Naive B cell (primary cell): ENCODE data around the gene TBCB. TPM values are rescaled to one million over a fixed set of nuclear protein-coding genes. Genes with fewer than 3 reads are reported as not detected.
A peak's percentile ranks its signal among the peaks of the same experiment; 100 is the strongest.

Source experiments
- ATAC-seq, 2 donors: fragments of 150-1000 bp; cut with Tn5 transposase; 2 replicates each; pipeline ENCODE4 v1.10.0; 2021; ENCODE audit warnings: low read depth in 2 of 2, mild to moderate bottlenecking in 2 of 2, moderate library complexity in 2 of 2
- DNase-seq: peaks from one replicate; pipeline ENCODE4 v3.0.0; 2022
- H3K27ac Mint-ChIP-seq, 6 donors: one replicate each; pipeline ENCODE4 v1.8.0; 2020 to 2022; ENCODE audit warnings: mild to moderate bottlenecking in 6 of 6, mixed read lengths in 6 of 6, moderate library complexity in 5 of 6, inconsistent platforms in 2 of 6
- H3K27me3 Mint-ChIP-seq, 3 donors: one replicate each; pipeline ENCODE4 v1.8.0; 2021 to 2022; ENCODE audit warnings: mixed read lengths in 3 of 3, mild to moderate bottlenecking in 1 of 3
- H3K36me3 Mint-ChIP-seq, 2 donors: one replicate each; pipeline ENCODE4 v1.8.0; 2020 to 2022; ENCODE audit warnings: mixed read lengths in 2 of 2, inconsistent platforms in 1 of 2, mild to moderate bottlenecking in 1 of 2
- H3K4me1 Mint-ChIP-seq, 3 donors: one replicate each; pipeline ENCODE4 v1.8.0; 2020 to 2022; ENCODE audit warnings: mixed read lengths in 3 of 3, inconsistent platforms in 1 of 3, mild to moderate bottlenecking in 1 of 3, moderate library complexity in 1 of 3
- H3K4me3 Mint-ChIP-seq, 8 donors: one replicate each; pipeline ENCODE4 v1.8.0; 2020 to 2022; ENCODE audit warnings: mild to moderate bottlenecking in 8 of 8, mixed read lengths in 8 of 8, moderate library complexity in 8 of 8, inconsistent platforms in 2 of 8
- H3K9me3 Mint-ChIP-seq, 7 donors: one replicate each; pipeline ENCODE4 v1.8.0; 2020 to 2022; ENCODE audit warnings: mixed read lengths in 7 of 7, mild to moderate bottlenecking in 5 of 7, inconsistent platforms in 2 of 7, moderate library complexity in 1 of 7
- polyA plus RNA-seq, 6 donors: library from polyadenylated mRNA; unstranded; fragments of 300-500 nt; fragmentation: Illumina TruSeq; gene quantifications; one replicate each; pipeline ENCODE4 v1.2.3, GENCODE V29; 2021; ENCODE audit warnings: low read depth in 6 of 6

TBCB gene
- polyA plus RNA-seq, 6 donors from 2014 or later, result 142 to 230 (median 163) TPM

DNA sequence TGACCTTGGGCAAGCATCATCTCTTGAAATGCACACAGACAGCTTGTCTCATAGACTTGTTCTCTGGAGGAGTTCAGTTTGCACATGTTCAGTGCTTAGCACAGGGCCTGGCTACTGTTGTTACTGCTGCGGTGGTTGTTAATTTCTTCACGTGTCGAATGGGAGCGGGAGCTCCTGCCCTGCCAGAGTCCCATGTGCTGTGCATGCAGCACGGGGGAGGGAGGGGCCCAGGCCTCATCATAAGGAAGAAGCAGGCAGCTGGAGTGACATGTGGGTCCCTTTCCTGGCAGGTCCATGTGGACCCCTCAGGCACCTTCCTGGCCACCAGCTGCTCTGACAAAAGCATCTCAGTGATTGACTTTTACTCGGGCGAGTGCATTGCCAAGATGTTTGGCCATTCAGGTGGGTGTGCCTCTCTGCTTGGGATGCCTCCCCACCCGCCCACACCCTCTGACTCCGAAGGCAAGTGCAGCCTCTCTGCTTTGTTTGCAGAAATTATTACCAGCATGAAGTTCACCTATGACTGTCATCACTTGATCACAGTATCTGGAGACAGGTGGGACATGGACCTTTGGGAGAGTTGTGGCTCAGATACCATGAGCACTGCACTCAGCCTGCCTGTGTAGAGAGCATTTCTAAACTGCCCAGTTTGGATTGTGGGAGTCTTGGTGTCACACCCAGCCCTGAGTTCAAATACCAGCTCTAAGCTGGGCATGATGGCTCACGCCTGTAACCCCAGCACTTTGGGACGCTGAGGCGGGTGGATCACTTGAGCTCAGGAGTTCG lies 24.2 kb upstream of the TBCB start:
- no peaks in the 10 kb centered on the region for H3K27me3 Mint-ChIP-seq
- no peaks in the 10 kb centered on the region for H3K9me3 Mint-ChIP-seq
- DNase-seq (no peak), ATAC-seq (no peak)
- no peaks in the 10 kb centered on the region for H3K4me1 Mint-ChIP-seq
- H3K36me3 Mint-ChIP-seq, result no peaks in the 10 kb centered on the region
- H3K4me3 Mint-ChIP-seq, result no peak overlapping the region
- peak overlapping the region in 1 of 6 donors; percentile 62 for H3K27ac Mint-ChIP-seq

DNA sequence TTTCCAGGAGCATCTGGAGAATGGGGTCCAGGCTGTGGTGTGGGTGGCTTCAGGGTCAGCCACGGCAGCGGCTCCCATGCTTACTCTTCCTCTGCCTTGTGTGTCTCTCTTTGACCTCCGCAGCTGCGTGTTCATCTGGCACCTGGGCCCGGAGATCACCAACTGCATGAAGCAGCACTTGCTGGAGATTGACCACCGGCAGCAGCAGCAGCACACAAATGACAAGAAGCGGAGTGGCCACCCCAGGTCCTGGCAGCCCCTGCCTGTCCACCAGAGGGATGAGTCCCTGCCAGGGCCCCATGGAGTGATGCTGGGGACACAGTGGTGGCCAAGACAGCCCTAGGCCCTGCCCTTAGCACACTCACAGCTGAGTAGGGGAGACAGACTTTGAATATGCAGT lies 22.7 kb upstream of the TBCB start:
- Mint-ChIP-seq H3K36me3 (no peaks in the 10 kb centered on the region), H3K4me1 (no peaks in the 10 kb centered on the region), H3K9me3 (no peaks in the 10 kb centered on the region), H3K27ac (peak overlapping the region in 1 of 6 donors; percentile 44), H3K4me3 (no peak overlapping the region), H3K27me3 (no peaks in the 10 kb centered on the region)
- no peak for DNase-seq
- no peak for ATAC-seq

DNA sequence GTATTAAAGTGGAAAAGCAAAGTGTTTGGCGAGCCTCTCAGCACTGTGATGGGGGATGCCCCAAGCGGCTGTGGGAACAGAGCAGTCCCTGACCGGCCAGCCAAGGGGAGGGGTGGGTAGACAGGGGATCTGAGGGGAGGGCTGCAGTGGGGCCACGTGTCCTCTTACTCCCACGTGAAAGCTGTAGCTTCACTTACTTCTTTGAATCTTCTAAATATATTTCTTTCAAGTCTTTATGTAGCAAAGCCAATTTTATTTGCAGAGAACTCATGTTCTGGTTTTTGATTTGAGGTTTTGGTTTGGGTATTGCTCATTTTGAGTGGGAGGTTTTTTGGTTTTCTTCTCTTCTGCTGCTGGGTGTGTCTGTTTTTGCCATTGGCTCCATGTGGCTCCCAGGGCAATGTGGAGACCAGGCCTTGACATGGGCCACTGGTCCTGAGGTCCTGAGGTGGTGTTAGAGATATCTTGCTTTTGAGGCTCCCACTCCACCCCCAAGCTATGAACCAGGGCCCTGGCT lies 22.1 kb upstream of the TBCB start:
- Mint-ChIP-seq H3K27ac (peak overlapping the region in 2 of 6 donors; percentile 4 to 47), H3K36me3 (no peaks in the 10 kb centered on the region), H3K4me3 (no peak overlapping the region), H3K4me1 (no peaks in the 10 kb centered on the region), H3K27me3 (no peaks in the 10 kb centered on the region), H3K9me3 (no peaks in the 10 kb centered on the region)
- ATAC-seq (no peak), DNase-seq (no peak)

DNA sequence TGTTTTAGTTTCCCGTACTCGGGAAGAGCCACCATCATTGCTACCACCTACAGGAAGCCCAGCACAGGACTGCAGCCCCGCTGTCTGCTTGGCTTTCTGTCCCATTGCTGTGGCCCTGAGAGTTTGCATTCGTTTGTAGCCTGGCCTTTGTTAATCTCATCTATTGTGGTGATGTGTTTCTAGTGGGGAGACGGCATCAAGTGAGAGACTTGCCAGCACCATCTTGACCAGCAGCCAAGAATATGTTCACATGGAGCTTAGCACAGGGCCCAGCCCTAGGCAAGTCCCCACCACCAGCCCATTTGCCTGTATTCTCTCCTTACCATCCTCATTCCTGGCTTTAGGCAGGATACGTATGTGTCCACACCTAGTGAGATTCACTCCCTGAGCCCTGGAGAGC lies 21.6 kb upstream of the TBCB start:
- DNase-seq (no peak), ATAC-seq (no peak)
- Mint-ChIP-seq H3K4me3 (no peak overlapping the region), H3K27me3 (no peaks in the 10 kb centered on the region), H3K27ac (peak overlapping the region in 2 of 6 donors; percentile 6 to 58), H3K36me3 (no peaks in the 10 kb centered on the region), H3K4me1 (no peaks in the 10 kb centered on the region), H3K9me3 (no peaks in the 10 kb centered on the region)

DNA sequence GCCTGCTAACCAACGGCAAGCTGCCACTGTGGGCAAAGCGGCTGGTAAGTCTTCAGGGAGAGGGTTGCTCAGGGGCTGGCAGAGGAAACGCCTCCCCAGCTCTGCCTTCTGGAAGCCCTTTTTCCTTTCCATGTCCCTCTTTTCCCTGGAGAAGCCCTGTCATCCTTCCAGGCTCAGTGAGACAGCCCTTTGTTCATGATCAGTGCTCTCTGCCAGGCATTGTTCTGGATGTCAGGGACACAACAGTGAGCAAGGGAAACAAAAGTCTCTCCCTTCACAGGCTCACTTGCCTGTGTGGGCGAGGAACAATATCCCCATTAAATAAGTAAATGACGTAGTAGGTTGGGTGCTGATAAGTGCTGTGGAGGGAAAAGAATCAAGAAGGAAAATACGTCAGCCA lies 18.2 kb upstream of the TBCB start:
- Mint-ChIP-seq H3K36me3 (no peaks in the 10 kb centered on the region), H3K9me3 (no peaks in the 10 kb centered on the region), H3K4me3 (no peak overlapping the region), H3K27ac (no peak overlapping the region), H3K27me3 (no peaks in the 10 kb centered on the region), H3K4me1 (no peaks in the 10 kb centered on the region)
- DNase-seq (no peak), ATAC-seq (no peak)

DNA sequence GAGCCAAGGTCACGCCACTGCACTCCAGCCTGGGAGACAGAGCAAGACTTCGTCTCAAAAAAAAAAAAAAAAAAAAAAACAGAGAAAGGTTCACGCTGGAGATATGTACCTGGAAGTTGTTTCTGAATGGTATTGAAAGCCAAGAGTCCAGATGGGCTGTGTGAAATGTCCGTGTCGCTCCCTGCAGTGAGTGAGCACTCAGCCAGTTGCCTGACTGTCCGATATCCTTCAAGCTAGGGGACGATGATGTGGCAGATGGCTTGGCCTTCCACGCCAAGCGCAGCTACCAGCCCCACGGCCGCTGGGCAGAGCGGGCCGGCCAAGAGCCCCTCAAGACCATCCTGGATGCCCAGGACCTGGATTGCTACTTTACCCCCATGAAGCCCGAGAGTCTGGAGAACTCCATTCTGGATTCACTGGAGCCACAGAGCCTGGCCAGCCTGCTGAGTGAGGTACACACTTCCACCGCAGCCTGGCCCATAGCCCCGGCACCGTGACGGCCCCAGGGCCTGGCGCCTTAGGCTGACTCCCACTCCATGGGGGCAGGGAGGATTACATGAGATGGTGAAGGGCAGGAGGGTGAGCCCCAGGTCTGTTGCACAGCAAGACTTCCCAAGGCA lies 16.0 kb upstream of the TBCB start:
- ATAC-seq, result no peak
- Mint-ChIP-seq H3K4me1 (no peaks in the 10 kb centered on the region), H3K4me3 (no peak overlapping the region), H3K27ac (peak overlapping the region in 1 of 6 donors; percentile 24), H3K36me3 (no peaks in the 10 kb centered on the region), H3K9me3 (no peaks in the 10 kb centered on the region), H3K27me3 (no peaks in the 10 kb centered on the region)
- no peak for DNase-seq

DNA sequence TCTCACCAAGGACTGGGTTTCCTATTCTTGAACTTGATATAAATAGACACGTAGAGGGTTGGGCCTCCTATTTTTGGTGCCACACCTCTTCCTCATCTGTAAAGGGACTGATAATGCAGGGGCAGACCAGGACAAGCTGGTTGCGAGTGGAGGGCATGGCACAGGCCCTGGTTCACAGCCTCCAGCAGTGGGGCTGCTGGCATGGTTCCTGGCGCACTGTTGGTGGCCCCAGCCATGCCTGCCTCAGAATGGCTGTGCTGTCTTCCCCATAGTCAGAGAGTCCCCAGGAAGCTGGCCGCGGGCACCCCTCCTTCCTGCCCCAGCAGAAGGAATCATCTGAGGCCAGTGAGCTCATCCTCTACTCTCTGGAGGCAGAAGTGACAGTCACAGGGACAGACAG lies 14.8 kb upstream of the TBCB start:
- ATAC-seq (no peak), DNase-seq (no peak)
- Mint-ChIP-seq H3K4me3 (peak overlapping the region in 1 of 8 donors; percentile 29), H3K4me1 (no peaks in the 10 kb centered on the region), H3K36me3 (no peaks in the 10 kb centered on the region), H3K27me3 (no peaks in the 10 kb centered on the region), H3K27ac (no peak overlapping the region), H3K9me3 (no peaks in the 10 kb centered on the region)

DNA sequence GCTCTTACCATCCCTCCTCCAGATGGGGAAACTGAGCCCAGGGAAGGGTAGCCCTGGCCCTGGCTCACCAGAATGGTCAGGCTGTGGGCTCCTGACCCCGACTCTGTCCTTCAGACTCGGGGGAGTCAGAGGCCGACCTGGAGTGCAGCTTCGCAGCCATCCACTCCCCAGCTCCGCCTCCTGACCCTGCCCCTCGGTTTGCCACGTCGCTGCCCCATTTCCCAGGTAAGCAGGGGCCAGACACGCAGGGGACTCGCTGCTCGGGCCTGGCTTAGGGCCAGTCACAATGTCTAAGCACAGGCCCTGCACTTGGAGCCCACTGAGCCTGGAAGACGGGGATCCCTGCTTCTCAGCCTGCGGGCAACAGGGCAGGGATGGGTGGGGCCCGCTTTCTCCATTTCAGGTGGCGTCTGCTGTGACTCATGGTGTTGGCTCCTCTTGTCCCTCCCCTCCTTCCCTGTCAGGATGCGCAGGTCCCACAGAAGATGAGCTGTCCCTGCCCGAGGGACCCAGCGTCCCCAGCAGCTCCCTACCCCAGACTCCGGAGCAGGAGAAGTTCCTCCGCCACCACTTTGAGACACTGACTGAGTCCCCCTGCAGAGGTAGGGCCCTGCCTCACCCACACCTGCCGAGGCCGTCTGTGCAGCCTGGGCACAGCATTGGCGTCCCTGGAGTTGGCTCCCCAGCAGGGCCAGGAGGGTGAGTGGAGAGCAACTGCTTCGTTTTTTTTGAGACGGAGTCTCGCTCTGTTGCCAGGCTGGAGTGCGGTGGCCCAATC lies 13.5 kb upstream of the TBCB start:
- no peak for DNase-seq
- Mint-ChIP-seq H3K4me3 (no peak overlapping the region), H3K36me3 (no peaks in the 10 kb centered on the region), H3K27ac (no peak overlapping the region), H3K27me3 (no peaks in the 10 kb centered on the region), H3K9me3 (no peaks in the 10 kb centered on the region), H3K4me1 (peaks cover 0 to 3% (median 0%) of the 10 kb centered on the region in 3 donors)
- ATAC-seq, result no peak

DNA sequence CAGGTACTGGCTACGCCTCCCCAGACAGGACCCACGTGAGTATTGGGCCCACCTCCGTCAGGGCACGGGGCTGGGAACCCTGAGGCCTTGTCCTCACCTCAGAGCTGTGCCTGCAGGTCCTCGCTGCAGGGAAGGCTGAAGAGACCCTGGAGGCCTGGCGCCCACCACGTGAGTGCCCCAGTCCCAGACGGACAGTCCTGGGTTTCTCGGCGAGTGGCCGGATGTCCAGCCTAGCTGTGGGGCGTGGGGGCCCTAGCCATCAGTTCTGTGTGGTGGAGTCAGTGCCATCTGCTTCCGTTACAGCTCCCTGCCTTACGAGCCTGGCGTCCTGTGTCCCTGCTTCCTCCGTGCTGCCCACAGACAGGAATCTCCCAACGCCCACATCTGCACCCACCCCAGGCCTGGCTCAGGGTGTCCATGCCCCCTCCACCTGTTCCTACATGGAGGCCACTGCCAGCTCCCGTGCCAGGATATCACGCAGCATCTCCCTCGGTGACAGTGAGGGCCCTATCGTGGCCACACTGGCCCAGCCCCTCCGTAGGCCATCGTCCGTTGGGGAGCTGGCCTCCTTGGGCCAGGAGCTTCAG lies 12.1 kb upstream of the TBCB start:
- no peaks in the 10 kb centered on the region for H3K36me3 Mint-ChIP-seq
- DNase-seq, result no peak
- no peaks in the 10 kb centered on the region for H3K9me3 Mint-ChIP-seq
- H3K27ac Mint-ChIP-seq, result peak overlapping the region in 1 of 6 donors; percentile 24
- no peak overlapping the region for H3K4me3 Mint-ChIP-seq
- H3K4me1 Mint-ChIP-seq, result peaks cover 0 to 3% (median 0%) of the 10 kb centered on the region in 3 donors
- H3K27me3 Mint-ChIP-seq, result no peaks in the 10 kb centered on the region
- ATAC-seq, result no peak

DNA sequence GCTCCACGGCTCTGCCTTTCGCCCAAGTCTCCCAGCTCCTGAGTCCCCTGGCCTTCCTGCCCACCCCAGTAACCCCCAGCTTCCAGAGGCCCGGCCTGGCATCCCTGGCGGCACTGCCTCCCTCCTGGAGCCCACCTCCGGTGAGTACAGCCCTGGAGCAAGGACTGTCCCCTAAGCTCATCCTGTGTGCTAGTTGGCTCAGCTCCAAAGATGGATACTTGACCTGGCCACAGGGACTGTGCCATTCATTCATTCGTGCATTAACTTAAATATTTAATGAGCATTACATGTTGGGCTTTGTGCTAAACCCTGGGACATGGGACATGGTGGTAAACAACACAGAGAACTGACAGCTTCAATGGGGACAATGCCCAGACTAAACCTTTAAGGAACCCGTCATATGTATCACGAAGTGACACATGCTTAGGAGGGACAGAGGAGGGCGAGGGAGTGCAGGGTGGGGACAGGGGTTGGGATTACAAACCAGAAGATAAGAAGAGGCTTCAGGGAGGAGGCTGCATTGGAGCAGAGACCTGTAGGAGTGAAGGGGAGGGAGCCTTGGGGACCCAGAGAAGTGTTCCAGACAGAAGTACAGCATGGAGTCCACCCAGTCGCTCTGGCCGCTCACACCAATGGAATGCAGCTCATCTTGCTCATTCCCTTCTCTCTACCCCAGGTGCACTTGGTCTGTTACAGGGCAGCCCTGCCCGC lies 11.3 kb upstream of the TBCB start:
- Mint-ChIP-seq H3K4me3 (no peak overlapping the region), H3K27ac (peak overlapping the region in 3 of 6 donors; percentile 28 to 42 (median 33)), H3K4me1 (peaks cover 0 to 3% (median 0%) of the 10 kb centered on the region in 3 donors), H3K27me3 (no peaks in the 10 kb centered on the region), H3K36me3 (no peaks in the 10 kb centered on the region), H3K9me3 (no peaks in the 10 kb centered on the region)
- no peak for ATAC-seq
- DNase-seq, result no peak

DNA sequence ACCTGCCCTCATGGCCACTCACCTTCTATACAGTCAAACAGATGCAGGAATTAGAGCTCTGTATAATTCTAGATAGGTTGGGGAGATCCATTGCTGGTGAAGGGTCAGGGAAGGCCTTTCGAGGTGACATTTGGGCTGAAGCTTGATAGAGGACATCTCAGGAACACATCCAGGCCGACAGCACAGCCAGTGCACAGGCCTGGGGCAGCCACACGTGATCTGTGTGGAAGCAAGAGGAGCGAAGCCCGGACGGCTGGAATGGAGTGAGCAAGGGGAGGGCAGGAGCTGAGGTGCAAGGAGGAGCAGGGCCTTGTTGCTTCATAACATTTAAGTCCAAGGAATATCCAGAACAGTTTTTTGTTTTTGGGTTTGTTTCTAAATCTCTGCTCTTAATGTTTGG lies 8.8 kb upstream of the TBCB start:
- H3K9me3 Mint-ChIP-seq, result no peaks in the 10 kb centered on the region
- ATAC-seq, result no peak
- H3K27ac Mint-ChIP-seq, result peak overlapping the region in 1 of 6 donors; percentile 95
- peaks cover 0 to 3% (median 0%) of the 10 kb centered on the region in 3 donors for H3K4me1 Mint-ChIP-seq
- H3K27me3 Mint-ChIP-seq, result no peaks in the 10 kb centered on the region
- H3K4me3 Mint-ChIP-seq, result no peak overlapping the region
- DNase-seq, result no peak
- H3K36me3 Mint-ChIP-seq, result no peaks in the 10 kb centered on the region

DNA sequence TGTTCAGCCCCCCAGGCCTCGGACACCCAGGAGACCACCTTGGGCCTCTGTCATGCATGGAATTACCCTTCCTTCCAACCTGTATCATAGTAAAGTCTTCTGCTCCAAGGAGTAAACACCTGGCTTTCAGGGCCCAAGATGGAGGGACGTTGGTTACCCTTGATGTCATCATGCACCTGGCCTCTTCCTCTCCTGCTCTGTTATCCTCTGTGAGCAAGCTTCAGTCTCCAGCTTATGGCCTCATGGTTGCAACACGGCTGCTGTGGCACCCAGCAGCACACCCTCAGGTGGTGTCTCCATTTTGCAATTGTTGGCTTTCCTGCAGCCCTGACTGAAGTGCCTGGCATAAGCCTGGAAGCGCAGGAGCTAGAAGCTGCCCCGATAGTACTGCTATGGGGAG lies 8.3 kb upstream of the TBCB start:
- Mint-ChIP-seq H3K4me1 (peaks cover 0 to 3% (median 0%) of the 10 kb centered on the region in 3 donors), H3K27me3 (no peaks in the 10 kb centered on the region), H3K27ac (no peak overlapping the region), H3K4me3 (peak overlapping the region in 1 of 8 donors; percentile 21), H3K9me3 (no peaks in the 10 kb centered on the region), H3K36me3 (no peaks in the 10 kb centered on the region)
- DNase-seq (no peak), ATAC-seq (no peak)

DNA sequence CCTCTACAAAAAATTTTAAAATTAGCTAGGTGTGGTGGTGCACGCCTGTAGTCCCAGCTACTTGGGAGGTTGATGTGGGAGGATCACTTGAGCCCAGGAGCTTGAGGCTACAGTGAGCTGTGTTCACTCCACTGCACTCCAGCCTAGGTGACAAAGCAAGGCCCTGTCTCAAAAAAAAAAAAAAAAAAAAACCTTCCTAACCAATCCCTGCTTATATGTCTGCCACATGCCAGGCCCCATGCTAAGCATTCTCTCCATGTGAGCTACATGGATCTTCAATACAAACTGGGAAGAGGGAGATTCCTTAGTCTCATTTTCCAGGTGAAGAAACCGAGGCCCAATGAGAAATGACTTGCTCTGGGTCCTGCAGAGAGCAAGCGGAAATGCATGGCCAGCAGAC lies 6.6 kb upstream of the TBCB start:
- no peak overlapping the region for H3K27ac Mint-ChIP-seq
- DNase-seq (no peak), ATAC-seq (no peak)
- H3K9me3 Mint-ChIP-seq, result no peaks in the 10 kb centered on the region
- H3K4me3 Mint-ChIP-seq, result peak overlapping the region in 1 of 8 donors; percentile 20
- H3K27me3 Mint-ChIP-seq, result no peaks in the 10 kb centered on the region
- peaks cover 0 to 9% of the 10 kb centered on the region in 2 donors for H3K36me3 Mint-ChIP-seq
- peaks cover 10 to 11% (median 10%) of the 10 kb centered on the region in 3 donors for H3K4me1 Mint-ChIP-seq
